Measurements from ENCODE around the gene TOMT.

GRCh38 chr11:72080326-72081183, 25.2 kb upstream of the TOMT start, which contains the start of the genes LRRC51 and NUMA1:
- TF ChIP-seq CTCF (IDR thresholded peaks at IDR 0.05) (no peak), POLR2AphosphoS5 (IDR thresholded peaks at IDR 0.05; ENCODE audit: low read depth, low read length) (peak; percentile 14; the same call in 1 of the 2 replicates), REST (IDR thresholded peaks at IDR 0.05; ENCODE audit: insufficient read depth in 1 of 2, low read depth in 2 of 2, low read length in 1 of 2) (no peak), SIN3A (IDR thresholded peaks at IDR 0.05; ENCODE audit: borderline replicate concordance, insufficient read depth, low read depth, low read length) (no peak; the same call in none of the 2 replicates)
